ENCODE measurements around the gene NKAPL. TPM values are rescaled to one million over a fixed set of nuclear protein-coding genes. Genes with fewer than 3 reads are reported as not detected.
A peak's percentile ranks its signal among the peaks of the same experiment; 100 is the strongest.

NKAPL gene
- total and polyA plus RNA-seq, 2 of the 8 experiments (the other 6 are each of a cell fraction or from before 2014, with no cell fraction given), result 0.08 TPM; not detected in 1

DNA sequence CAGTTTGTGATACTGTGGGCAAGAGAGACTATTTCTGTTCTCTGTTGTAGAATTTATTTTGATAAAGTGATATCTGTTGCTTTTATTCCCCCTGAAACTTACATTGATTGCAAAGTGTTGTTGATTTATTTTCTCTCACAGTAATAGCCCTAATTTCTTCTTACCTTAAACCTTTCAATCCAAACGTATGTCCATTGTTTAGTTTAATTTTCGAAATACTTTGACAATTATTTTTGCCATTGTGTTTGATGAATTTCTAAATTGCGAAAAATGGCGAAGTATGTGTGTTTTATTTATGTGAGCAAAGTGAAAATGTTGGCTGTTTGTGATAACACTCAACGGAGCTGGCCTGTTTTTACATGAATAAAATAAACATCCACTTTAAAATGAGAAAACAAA, 7.5 kb downstream of the NKAPL start:
- Histone ChIP-seq H2BK120ac (replicated peaks; ENCODE audit: low read depth, low read length) (no peak overlapping the region), H4K20me1 (replicated peaks in 1 of 2; ENCODE audit: control insufficient read depth in 1 of 2, insufficient read depth in 2 of 2, low read length in 2 of 2) (no peaks in the 10 kb centered on the region), H3K23ac (ENCODE audit: insufficient read length) (no peak overlapping the region), H2BK12ac (ENCODE audit: low read depth, low read length) (no peak overlapping the region), H4K8ac (ENCODE audit: extremely low read depth, insufficient read depth, low read length) (no peak overlapping the region), H3K14ac (ENCODE audit: insufficient read length) (no peak overlapping the region), H2BK15ac (ENCODE audit: low read length) (no peak overlapping the region), H3K4me1 (replicated peaks in 1 of 4; ENCODE audit: control insufficient read depth in 3 of 4, insufficient read depth in 4 of 4, low read length in 3 of 4) (peaks cover 0 to 2% (median 0%) of the 10 kb centered on the region in 4 experiments; a peak in 1 of 7 replicates), H2BK5ac (ENCODE audit: low read depth, low read length) (no peak overlapping the region), H3K56ac (replicated peaks; ENCODE audit: insufficient read length, low read depth, low read length) (no peak overlapping the region), H3K36me3 (ENCODE audit: control insufficient read depth in 2 of 4, insufficient read depth in 4 of 4, low read length in 3 of 4) (no peaks in the 10 kb centered on the region), H3K18ac (ENCODE audit: extremely low read depth, low read length) (peak overlapping the region; percentile 11; the same call in 1 of the 2 replicates), H3K4ac (replicated peaks; ENCODE audit: insufficient read length, low read depth, low read length) (no peak overlapping the region), H3K23me2 (ENCODE audit: low read depth, low read length) (peaks cover 2% of the 10 kb centered on the region; the same call in 1 of the 2 replicates), H3K27ac (ENCODE audit: low read depth, low read length) (peak overlapping the region; percentile 71; the same call in 1 of the 2 replicates), H4K5ac (ENCODE audit: insufficient read length, low read depth, low read length) (peak overlapping the region; percentile 99), H3K4me2 (ENCODE audit: insufficient read depth in 1 of 2, low read depth in 2 of 2, low read length in 2 of 2) (peak overlapping the region; percentile 75 to 79), H4K91ac (replicated peaks; ENCODE audit: insufficient read length, low read length) (no peak overlapping the region), H3K9ac (replicated peaks in 1 of 4; ENCODE audit: extremely low read depth in 1 of 4, low read depth in 3 of 4, low read length in 3 of 4) (peak overlapping the region in 2 of 4 experiments; percentile 60 to 77; a peak in 1 of 7 replicates), H3K27me3 (replicated peaks in 1 of 4; ENCODE audit: control insufficient read depth in 3 of 4, extremely low read depth in 1 of 4, insufficient read depth in 3 of 4, low read length in 3 of 4) (no peaks in the 10 kb centered on the region), H3K4me3 (ENCODE audit: extremely low read depth in 1 of 4, insufficient read depth in 2 of 4, low read depth in 3 of 4, low read length in 4 of 4) (peak overlapping the region; percentile 75 to 80 (median 78)), H2AFZ (ENCODE audit: low read length) (peak overlapping the region; percentile 90), H3K79me1 (ENCODE audit: low read depth, low read length) (no peaks in the 10 kb centered on the region), H3K9me3 (ENCODE audit: insufficient read depth in 2 of 2, low read depth in 1 of 2, low read length in 1 of 2) (no peaks in the 10 kb centered on the region), H2AK5ac (ENCODE audit: low read depth, low read length) (no peak overlapping the region), H2BK20ac (ENCODE audit: low read length) (no peak overlapping the region), H3K79me2 (ENCODE audit: control insufficient read depth in 1 of 2, insufficient read depth in 2 of 2, low read length in 2 of 2) (peaks cover 0 to 16% of the 10 kb centered on the region in 2 experiments; a peak in 2 of 4 replicates)
- DNase-seq (ENCODE audit: low read depth in 1 of 2, low spot score in 2 of 2) (no peak), FAIRE-seq (no peak)
- CTCF ChIA-PET (ENCODE audit: partially characterized antibody), result interaction anchor here (0.8 to 1.4 kb wide), 2 partner anchors 13 to 89 kb away, joined by 4 to 8 read pairs; no protein-coding TSS in a partner anchor
- WGBS, 2 experiments (ENCODE audit: extremely low coverage in 1 of 2, insufficient coverage in 1 of 2, insufficient read length in 1 of 2, insufficient replicate concordance in 2 of 2, low coverage in 1 of 2, low lambda C conversion rate in 2 of 2, missing lambda C conversion rate in 1 of 2), result 30% methylated on average over 5 of the region's 5 CpGs; no CpG with 5 or more reads in 1 of the 2 experiments
- POLR2A ChIA-PET (ENCODE audit: partially characterized antibody), result interaction anchor here (0.8 to 4.3 kb wide), 15 partner anchors 8 to 131 kb away, joined by 3 to 31 read pairs (median 5); partner anchors contain the start of genes NKAPL, PGBD1, ZKSCAN3 and ZKSCAN4

All from H1 (cell line).